Measurements from ENCODE around the gene PRICKLE4.

The PRICKLE4 gene

GRCh38 chr6:41786451-41787218 is 6.1 kb downstream of the PRICKLE4 start (continued):
- TF ChIP-seq ZNF302 (tag by site-specific recombination; IDR thresholded peaks at IDR 0.05; ENCODE audit: low read depth), result no peak
- no peak for TF ChIP-seq ZNF248 (tag by site-specific recombination; IDR thresholded peaks at IDR 0.05)
- no peak for TF ChIP-seq ZNF785 (tag by site-specific recombination; IDR thresholded peaks at IDR 0.05)
- TF ChIP-seq PATZ1 (tag by site-specific recombination; IDR thresholded peaks at IDR 0.05), result peak; percentile 36; the same call in 1 of the 2 replicates
- TF ChIP-seq BCL11B (tag by site-specific recombination; IDR thresholded peaks at IDR 0.05; ENCODE audit: low read depth), result no peak; the same call in 1 of the 2 replicates
- TF ChIP-seq GFI1B (tag by site-specific recombination; IDR thresholded peaks at IDR 0.05), result no peak
- no peak for TF ChIP-seq ZNF175 (tag by site-specific recombination; IDR thresholded peaks at IDR 0.05)
- TF ChIP-seq BCL11A (tag by site-specific recombination; IDR thresholded peaks at IDR 0.05; ENCODE audit: low read depth), result peak; percentile 23; the same call in 1 of the 2 replicates
- TF ChIP-seq PRDM4 (tag by site-specific recombination; IDR thresholded peaks at IDR 0.05), result no peak
- TF ChIP-seq ZNF571 (tag by site-specific recombination; IDR thresholded peaks at IDR 0.05), result no peak
- peak; percentile 43; the same call in 1 of the 2 replicates for TF ChIP-seq ZBTB44 (tag by site-specific recombination; IDR thresholded peaks at IDR 0.05)
- no peak for TF ChIP-seq ZNF658 (tag by site-specific recombination; IDR thresholded peaks at IDR 0.05)
- TF ChIP-seq ZNF140 (tag by site-specific recombination; IDR thresholded peaks at IDR 0.05), result no peak
- no peak for TF ChIP-seq ZNF529 (tag by site-specific recombination; IDR thresholded peaks at IDR 0.05; ENCODE audit: insufficient replicate concordance)
- TF ChIP-seq ZNF626 (tag by site-specific recombination; IDR thresholded peaks at IDR 0.05), result no peak
- TF ChIP-seq ZNF843 (tag by site-specific recombination; IDR thresholded peaks at IDR 0.05), result no peak
- 0 out of 2 replicates have a peak, but pooled peaks have one; percentile 17 for TF ChIP-seq ZNF677 (tag by site-specific recombination; IDR thresholded peaks at IDR 0.05)
- no peak for TF ChIP-seq ZNF664 (tag by site-specific recombination; IDR thresholded peaks at IDR 0.05)
- no peak for TF ChIP-seq ZNF692 (tag by site-specific recombination; IDR thresholded peaks at IDR 0.05)
- no peak for TF ChIP-seq TRIM28 (IDR thresholded peaks at IDR 0.05; ENCODE audit: borderline replicate concordance, low read length)
- TF ChIP-seq KLF8 (tag by site-specific recombination; IDR thresholded peaks at IDR 0.05), result peak; percentile 43; the same call in 1 of the 2 replicates
- no peak for TF ChIP-seq ZNF510 (tag by site-specific recombination; IDR thresholded peaks at IDR 0.05; ENCODE audit: insufficient replicate concordance)
- TF ChIP-seq GLIS1 (tag by site-specific recombination; IDR thresholded peaks at IDR 0.05), result peak; percentile 44; the same call in 1 of the 2 replicates
- no peak for TF ChIP-seq ZNF292 (tag by site-specific recombination; IDR thresholded peaks at IDR 0.05; ENCODE audit: borderline replicate concordance, low read depth)
- TF ChIP-seq ZNF549 (tag by site-specific recombination; IDR thresholded peaks at IDR 0.05), result no peak
- TF ChIP-seq ZFP41 (tag by site-specific recombination; IDR thresholded peaks at IDR 0.05; ENCODE audit: borderline replicate concordance), result no peak
- no peak; the same call in 1 of the 2 replicates for TF ChIP-seq ZXDB (tag by site-specific recombination; IDR thresholded peaks at IDR 0.05)
- no peak; the same call in 1 of the 2 replicates for TF ChIP-seq KLF17 (tag by site-specific recombination; IDR thresholded peaks at IDR 0.05)
- TF ChIP-seq ZNF768 (tag by site-specific recombination; IDR thresholded peaks at IDR 0.05), result no peak
- TF ChIP-seq ZBTB8A (tag by site-specific recombination; IDR thresholded peaks at IDR 0.05), result no peak
- TF ChIP-seq EGR2 (tag by site-specific recombination; IDR thresholded peaks at IDR 0.05; ENCODE audit: low read depth), result no peak
- no peak for TF ChIP-seq ZNF501 (tag by site-specific recombination; IDR thresholded peaks at IDR 0.05)
- TF ChIP-seq KLF1 (tag by site-specific recombination; IDR thresholded peaks at IDR 0.05), result peak; percentile 63
